HFF-Myc (cell line): ENCODE results near the gene PRSS12.

ENCODE experiments used
- DNase-seq: peaks from one replicate; pipeline ENCODE4 v3.0.0-alpha.2; 2011; ENCODE audit warnings: low read depth; ENCODE audit errors: extremely low read depth
- H3K4me3 ChIP-seq: replicated peaks from 2 replicates; pipeline ENCODE4 v1.5.1; 2011; ENCODE audit warnings: low read depth, mild to moderate bottlenecking, control low read depth, low read length
- CTCF ChIP-seq: IDR thresholded peaks from 2 replicates; pipeline ENCODE4 v1.5.1; 2012; ENCODE audit warnings: mild to moderate bottlenecking, low read depth, low read length, control low read depth; ENCODE audit errors: missing control alignments

PRSS12 gene

GRCh38 chr4:118357601-118358000, 4.8 kb upstream of the PRSS12 start:
- no peak overlapping the region for H3K4me3 ChIP-seq
- no peak for TF ChIP-seq CTCF
- DNase-seq = no peak

GRCh38 chr4:118356731-118357130, 3.9 kb upstream of the PRSS12 start:
- no peak for DNase-seq
- TF ChIP-seq CTCF = no peak
- H3K4me3 ChIP-seq = no peak overlapping the region

- H3K4me3 ChIP-seq = no peak overlapping the region
- no peak for TF ChIP-seq CTCF
- no peak for DNase-seq
Observed at GRCh38 chr4:118356111-118356510, 3.3 kb upstream of the PRSS12 start.

- DNase-seq = no peak
- H3K4me3 ChIP-seq = no peak overlapping the region
- TF ChIP-seq CTCF = no peak
Observed at GRCh38 chr4:118354913-118355312, 2.1 kb upstream of the PRSS12 start.

GRCh38 chr4:118353534-118354030, 779 bp upstream of the PRSS12 start:
- no peak for TF ChIP-seq CTCF
- H3K4me3 ChIP-seq = peak overlapping the region; percentile 67

GRCh38 chr4:118351851-118352827, 664 bp downstream of the PRSS12 start:
- DNase-seq = no peak
- peak overlapping the region; percentile 67 for H3K4me3 ChIP-seq
- no peak for TF ChIP-seq CTCF

More at GRCh38 chr4:118353534-118354030, 779 bp upstream of the PRSS12 start:
- DNase-seq = no peak
